MM.1S (cell line): ENCODE data around the gene SIGLEC14.
"Not testable (repeated sequence)": the region's sequence is repeated elsewhere in the genome, so short reads cannot be mapped to it uniquely, and the experiment has no call there.

ENCODE experiments used
- DNase-seq: peaks from one replicate; pipeline ENCODE4 v3.0.0-alpha.2; 2015
- H2AFZ ChIP-seq: fragments of 300-600 bp; sonication (generic); 2 replicates; pipeline ENCODE4 v1.6.0; 2016; ENCODE audit warnings: antibody characterized with exemption, low read length
- H3F3A ChIP-seq: fragments of 300-600 bp; sonication (generic); 2 replicates; pipeline ENCODE4 v1.6.1; 2016; ENCODE audit warnings: mild to moderate bottlenecking, antibody characterized with exemption, low read length, moderate library complexity, mixed read lengths; ENCODE audit not compliant: insufficient read depth
- H3K27ac ChIP-seq: fragments of 300-600 bp; sonication (generic); 2 replicates; pipeline ENCODE4 v1.5.1; 2016; ENCODE audit warnings: mild to moderate bottlenecking, low read length
- H3K27me3 ChIP-seq: fragments of 300-600 bp; sonication (generic); replicated peaks from 2 replicates; pipeline ENCODE4 v1.6.0; 2016; ENCODE audit warnings: low read length; ENCODE audit not compliant: insufficient read depth
- H3K36me3 ChIP-seq: fragments of 300-600 bp; sonication (generic); replicated peaks from 2 replicates; pipeline ENCODE4 v1.6.1; 2016; ENCODE audit warnings: mild to moderate bottlenecking, low read length, mixed read lengths; ENCODE audit not compliant: insufficient read depth
- H3K4me1 ChIP-seq: fragments of 300-600 bp; sonication (generic); 2 replicates; pipeline ENCODE4 v1.6.1; 2016; ENCODE audit warnings: low read length, mixed read lengths
- H3K4me2 ChIP-seq: fragments of 300-600 bp; sonication (generic); 2 replicates; pipeline ENCODE4 v1.6.0; 2016; ENCODE audit warnings: low read depth, low read length
- H3K4me3 ChIP-seq: fragments of 300-600 bp; sonication (generic); 2 replicates; pipeline ENCODE4 v1.5.1; 2016; ENCODE audit warnings: low read length, mixed read lengths
- H3K79me2 ChIP-seq: fragments of 300-600 bp; sonication (generic); 2 replicates; pipeline ENCODE4 v1.6.1; 2016; ENCODE audit warnings: mixed run types, low read length, mixed read lengths
- H3K9ac ChIP-seq: fragments of 300-600 bp; sonication (generic); 2 replicates; pipeline ENCODE4 v1.6.1; 2016; ENCODE audit warnings: low read length, mixed read lengths
- H3K9me2 ChIP-seq: fragments of 300-600 bp; sonication (generic); replicated peaks from 2 replicates; pipeline ENCODE4 v1.6.1; 2016; ENCODE audit warnings: mild to moderate bottlenecking, low read length, mixed read lengths; ENCODE audit not compliant: insufficient read depth
- H3K9me3 ChIP-seq: fragments of 300-600 bp; sonication (generic); replicated peaks from 2 replicates; pipeline ENCODE4 v1.6.1; 2016; ENCODE audit warnings: mild to moderate bottlenecking, low read length, mixed read lengths; ENCODE audit not compliant: insufficient read depth
- H4K20me1 ChIP-seq: fragments of 300-600 bp; sonication (generic); 2 replicates; pipeline ENCODE4 v1.6.1; 2016; ENCODE audit warnings: mild to moderate bottlenecking, low read length, moderate library complexity, mixed read lengths; ENCODE audit not compliant: insufficient read depth
- EZH2 ChIP-seq: fragments of 300-600 bp; sonication (generic); optimal IDR thresholded peaks from 2 replicates; pipeline ENCODE3; 2017; ENCODE audit warnings: low read depth, mild to moderate bottlenecking, antibody characterized with exemption, low read length, mixed read lengths
- EZH2phosphoT487 ChIP-seq: fragments of 300-600 bp; sonication (generic); IDR thresholded peaks from 2 replicates; pipeline ENCODE4 v1.6.1; 2018; ENCODE audit warnings: antibody characterized with exemption, low read length
- TF ChIP-seq, protein P1 (sequence below): fragments of 300-600 bp; sonication (generic); IDR thresholded peaks from 2 replicates; pipeline ENCODE4 v1.5.1; 2016; ENCODE audit warnings: antibody characterized with exemption, low read length, mixed read lengths

SIGLEC14 gene

GRCh38 chr19:51675911-51676565 is 29.4 kb upstream of the SIGLEC14 start:
- H3K4me3 ChIP-seq, H3K79me2 ChIP-seq, H4K20me1 ChIP-seq, H3K4me1 ChIP-seq, H3F3A ChIP-seq, DNase-seq, H3K9me3 ChIP-seq, H3K36me3 ChIP-seq, H3K9ac ChIP-seq, H3K9me2 ChIP-seq, H3K27ac ChIP-seq, H3K27me3 ChIP-seq, H3K4me2 ChIP-seq, H2AFZ ChIP-seq: not testable (repeated sequence)
- TF ChIP-seq, protein P1, sequence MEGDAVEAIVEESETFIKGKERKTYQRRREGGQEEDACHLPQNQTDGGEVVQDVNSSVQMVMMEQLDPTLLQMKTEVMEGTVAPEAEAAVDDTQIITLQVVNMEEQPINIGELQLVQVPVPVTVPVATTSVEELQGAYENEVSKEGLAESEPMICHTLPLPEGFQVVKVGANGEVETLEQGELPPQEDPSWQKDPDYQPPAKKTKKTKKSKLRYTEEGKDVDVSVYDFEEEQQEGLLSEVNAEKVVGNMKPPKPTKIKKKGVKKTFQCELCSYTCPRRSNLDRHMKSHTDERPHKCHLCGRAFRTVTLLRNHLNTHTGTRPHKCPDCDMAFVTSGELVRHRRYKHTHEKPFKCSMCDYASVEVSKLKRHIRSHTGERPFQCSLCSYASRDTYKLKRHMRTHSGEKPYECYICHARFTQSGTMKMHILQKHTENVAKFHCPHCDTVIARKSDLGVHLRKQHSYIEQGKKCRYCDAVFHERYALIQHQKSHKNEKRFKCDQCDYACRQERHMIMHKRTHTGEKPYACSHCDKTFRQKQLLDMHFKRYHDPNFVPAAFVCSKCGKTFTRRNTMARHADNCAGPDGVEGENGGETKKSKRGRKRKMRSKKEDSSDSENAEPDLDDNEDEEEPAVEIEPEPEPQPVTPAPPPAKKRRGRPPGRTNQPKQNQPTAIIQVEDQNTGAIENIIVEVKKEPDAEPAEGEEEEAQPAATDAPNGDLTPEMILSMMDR: peak; percentile 14; the same call in 1 of the 2 replicates

- Histone ChIP-seq H3K4me2 (no peak overlapping the region), H3K4me3 (no peak overlapping the region), H3K4me1 (no peaks in the 10 kb centered on the region), H3K9ac (no peak overlapping the region), H3K27ac (no peak overlapping the region), H3K79me2 (no peaks in the 10 kb centered on the region), H3K36me3 (no peaks in the 10 kb centered on the region), H3K9me2 (no peaks in the 10 kb centered on the region), H3K27me3 (no peaks in the 10 kb centered on the region), H3K9me3 (no peaks in the 10 kb centered on the region), H2AFZ (no peak overlapping the region), H3F3A (no peaks in the 10 kb centered on the region), H4K20me1 (no peaks in the 10 kb centered on the region)
- TF ChIP-seq EZH2 (no peak), EZH2phosphoT487 (no peak)
- TF ChIP-seq, protein P1: no peak
- DNase-seq: no peak
Observed at GRCh38 chr19:51668216-51668615, 21.6 kb upstream of the SIGLEC14 start.

DNA sequence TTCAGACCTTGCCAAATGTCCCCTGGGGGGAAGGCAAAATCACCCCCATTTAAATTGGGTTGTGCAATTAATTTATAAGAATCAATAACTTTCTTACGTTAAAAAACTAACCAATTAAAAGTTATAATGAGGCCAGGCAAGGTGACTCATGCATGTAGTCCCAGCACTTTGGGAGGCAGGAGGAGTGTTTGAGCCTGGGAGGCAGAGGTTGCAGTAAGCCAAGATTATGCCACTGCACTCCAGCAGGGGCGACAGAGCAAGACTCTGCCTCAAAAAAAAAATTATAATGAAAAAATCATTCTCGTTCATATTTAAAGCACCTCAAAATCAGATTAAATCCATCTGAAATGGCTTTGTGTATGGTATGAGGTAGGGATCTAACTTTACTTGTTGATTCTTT is 18.4 kb upstream of the SIGLEC14 start:
- Histone ChIP-seq H3K79me2 (no peaks in the 10 kb centered on the region), H3K9me2 (no peaks in the 10 kb centered on the region), H3F3A (no peaks in the 10 kb centered on the region), H3K4me1 (no peaks in the 10 kb centered on the region), H2AFZ (no peak overlapping the region), H3K27ac (no peak overlapping the region), H3K27me3 (no peaks in the 10 kb centered on the region), H3K4me3 (no peak overlapping the region), H3K36me3 (no peaks in the 10 kb centered on the region), H3K9ac (no peak overlapping the region), H4K20me1 (no peaks in the 10 kb centered on the region), H3K9me3 (no peaks in the 10 kb centered on the region), H3K4me2 (no peak overlapping the region)
- no peak for TF ChIP-seq EZH2phosphoT487
- TF ChIP-seq, protein P1: no peak
- TF ChIP-seq EZH2: no peak
- no peak for DNase-seq
